ENCODE measurements around the gene LRRK2. TPM values are rescaled to one million over a fixed set of nuclear protein-coding genes. Genes with fewer than 3 reads are reported as not detected.

The LRRK2 gene
- polyA plus RNA-seq, 1 donor (not counting 4 experiments of a cell fraction or from before 2014, with no cell fraction given), result 0.25 TPM

DNA sequence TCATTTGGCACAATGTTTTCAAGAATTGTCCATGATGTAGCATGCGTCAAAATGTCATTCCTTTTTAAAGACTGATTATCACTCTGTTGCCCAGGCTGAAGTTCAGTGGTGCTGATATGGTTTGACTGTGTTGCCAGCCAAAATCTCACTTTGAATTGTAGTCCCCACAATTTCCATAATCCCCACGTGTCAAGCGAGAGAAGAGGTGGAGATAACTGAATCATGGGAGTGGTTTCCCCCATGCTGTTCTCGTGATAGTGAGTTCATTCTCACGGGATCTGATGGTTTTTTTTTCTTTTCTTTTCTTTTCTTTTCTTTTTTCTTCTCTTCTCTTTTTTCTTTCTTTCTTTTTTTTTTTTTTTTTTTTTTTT, 21.8 kb upstream of the LRRK2 start:
- Histone ChIP-seq H4K20me1 (ENCODE audit: control insufficient read depth, extremely low read depth, insufficient read depth, low read length) (no peaks in the 10 kb centered on the region), H3K36me3 (ENCODE audit: control insufficient read depth in 2 of 2, extremely low read depth in 1 of 2, insufficient read depth in 2 of 2, low read length in 2 of 2) (no peaks in the 10 kb centered on the region), H3K27me3 (ENCODE audit: control insufficient read depth, extremely low read depth, insufficient read depth, low read length) (no peaks in the 10 kb centered on the region), H2AFZ (ENCODE audit: control insufficient read depth, low read length) (no peak overlapping the region), H3K4me3 (ENCODE audit: control insufficient read depth in 2 of 3, extremely low read depth in 1 of 3, insufficient read depth in 2 of 3, low read depth in 1 of 3, low read length in 3 of 3) (no peak overlapping the region), H3K4me1 (ENCODE audit: control insufficient read depth, extremely low read depth, insufficient read depth, low read length) (peaks cover 10% of the 10 kb centered on the region), H3K9me3 (ENCODE audit: control insufficient read depth, low read depth, low read length) (no peaks in the 10 kb centered on the region), H3K9me1 (ENCODE audit: control insufficient read depth, extremely low read depth, insufficient read depth, low read length) (no peaks in the 10 kb centered on the region), H3K9ac (ENCODE audit: control insufficient read depth, extremely low read depth, insufficient read depth, low read length) (no peak overlapping the region), H3K27ac (ENCODE audit: control insufficient read depth, insufficient read depth, low read length) (no peak overlapping the region), H3K4me2 (ENCODE audit: control insufficient read depth, extremely low read depth, insufficient read depth, low read depth, low read length) (no peak overlapping the region), H3K79me2 (ENCODE audit: control insufficient read depth, insufficient read depth, low read length) (no peaks in the 10 kb centered on the region)
- DNase-seq (ENCODE audit: low read depth, low spot score), result no peak
- no peak for FAIRE-seq
- dilution Hi-C loops (cut with MboI; ENCODE audit: extremely low pct_ligation_motif_present, low sequenced_read_pairs), result no loop called here
- TF ChIP-seq, protein P1, sequence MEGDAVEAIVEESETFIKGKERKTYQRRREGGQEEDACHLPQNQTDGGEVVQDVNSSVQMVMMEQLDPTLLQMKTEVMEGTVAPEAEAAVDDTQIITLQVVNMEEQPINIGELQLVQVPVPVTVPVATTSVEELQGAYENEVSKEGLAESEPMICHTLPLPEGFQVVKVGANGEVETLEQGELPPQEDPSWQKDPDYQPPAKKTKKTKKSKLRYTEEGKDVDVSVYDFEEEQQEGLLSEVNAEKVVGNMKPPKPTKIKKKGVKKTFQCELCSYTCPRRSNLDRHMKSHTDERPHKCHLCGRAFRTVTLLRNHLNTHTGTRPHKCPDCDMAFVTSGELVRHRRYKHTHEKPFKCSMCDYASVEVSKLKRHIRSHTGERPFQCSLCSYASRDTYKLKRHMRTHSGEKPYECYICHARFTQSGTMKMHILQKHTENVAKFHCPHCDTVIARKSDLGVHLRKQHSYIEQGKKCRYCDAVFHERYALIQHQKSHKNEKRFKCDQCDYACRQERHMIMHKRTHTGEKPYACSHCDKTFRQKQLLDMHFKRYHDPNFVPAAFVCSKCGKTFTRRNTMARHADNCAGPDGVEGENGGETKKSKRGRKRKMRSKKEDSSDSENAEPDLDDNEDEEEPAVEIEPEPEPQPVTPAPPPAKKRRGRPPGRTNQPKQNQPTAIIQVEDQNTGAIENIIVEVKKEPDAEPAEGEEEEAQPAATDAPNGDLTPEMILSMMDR (optimal IDR thresholded peaks at IDR 0.05 in 1 of 3, IDR thresholded peaks at IDR 0.05 in 1 of 3, conservative IDR thresholded peaks at IDR 0.05 in 1 of 3; ENCODE audit: extremely low read depth in 1 of 3, insufficient read depth in 2 of 3, low read length in 3 of 3), result no peak
- no peak for TF ChIP-seq EZH2 (IDR thresholded peaks at IDR 0.05; ENCODE audit: low read length)

DNA sequence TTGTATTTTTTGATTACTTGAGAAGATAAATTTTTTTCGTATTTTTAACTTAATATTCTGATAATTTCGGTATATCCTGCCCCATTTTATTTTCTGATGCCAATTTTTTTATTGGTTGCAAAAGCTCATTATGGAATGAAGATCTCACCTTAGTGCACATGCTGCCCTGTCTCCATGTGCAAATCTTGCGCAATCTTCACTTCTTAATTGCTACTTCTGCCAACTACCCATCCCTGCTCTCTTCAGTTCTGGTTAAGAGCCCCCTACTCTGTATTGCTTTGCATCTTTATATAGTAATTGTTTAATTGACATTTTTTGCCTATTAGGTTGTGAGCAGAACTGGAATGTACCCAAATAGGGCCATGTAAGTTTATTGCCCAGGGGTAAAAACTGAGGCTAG, 20.5 kb upstream of the LRRK2 start:
- no peak overlapping the region for H3K4me3 ChIP-seq (ENCODE audit: control insufficient read depth in 2 of 3, extremely low read depth in 1 of 3, insufficient read depth in 2 of 3, low read depth in 1 of 3, low read length in 3 of 3)
- H3K27ac ChIP-seq (ENCODE audit: control insufficient read depth, insufficient read depth, low read length), result no peak overlapping the region
- FAIRE-seq (no peak), DNase-seq (ENCODE audit: low read depth, low spot score) (no peak)
- H3K27me3 ChIP-seq (ENCODE audit: control insufficient read depth, extremely low read depth, insufficient read depth, low read length), result no peaks in the 10 kb centered on the region
- peaks cover 10% of the 10 kb centered on the region for H3K4me1 ChIP-seq (ENCODE audit: control insufficient read depth, extremely low read depth, insufficient read depth, low read length)
- H3K9me1 ChIP-seq (ENCODE audit: control insufficient read depth, extremely low read depth, insufficient read depth, low read length), result no peaks in the 10 kb centered on the region
- H3K9me3 ChIP-seq (ENCODE audit: control insufficient read depth, low read depth, low read length), result no peaks in the 10 kb centered on the region
- H3K4me2 ChIP-seq (ENCODE audit: control insufficient read depth, extremely low read depth, insufficient read depth, low read depth, low read length), result no peak overlapping the region
- dilution Hi-C loops (cut with MboI; ENCODE audit: extremely low pct_ligation_motif_present, low sequenced_read_pairs), result no loop called here
- H4K20me1 ChIP-seq (ENCODE audit: control insufficient read depth, extremely low read depth, insufficient read depth, low read length), result no peaks in the 10 kb centered on the region
- H3K79me2 ChIP-seq (ENCODE audit: control insufficient read depth, insufficient read depth, low read length), result no peaks in the 10 kb centered on the region
- H2AFZ ChIP-seq (ENCODE audit: control insufficient read depth, low read length), result no peak overlapping the region
- no peak overlapping the region for H3K9ac ChIP-seq (ENCODE audit: control insufficient read depth, extremely low read depth, insufficient read depth, low read length)
- TF ChIP-seq EZH2 (IDR thresholded peaks at IDR 0.05; ENCODE audit: low read length), result no peak
- TF ChIP-seq, protein P1 (optimal IDR thresholded peaks at IDR 0.05 in 1 of 3, IDR thresholded peaks at IDR 0.05 in 1 of 3, conservative IDR thresholded peaks at IDR 0.05 in 1 of 3; ENCODE audit: extremely low read depth in 1 of 3, insufficient read depth in 2 of 3, low read length in 3 of 3), result no peak
- no peaks in the 10 kb centered on the region for H3K36me3 ChIP-seq (ENCODE audit: control insufficient read depth in 2 of 2, extremely low read depth in 1 of 2, insufficient read depth in 2 of 2, low read length in 2 of 2)

Measured in keratinocyte (primary cell).